SKM-1 (cell line): ENCODE data around the gene TP53.
A peak's percentile ranks its signal among the peaks of the same experiment; 100 is the strongest.

Experiments used
- DNase-seq: peaks from one replicate; lab custom pipeline; 2025; ENCODE audit not compliant: unreplicated experiment; lab: John Stamatoyannopoulos, UW

Gene TP53

DNA sequence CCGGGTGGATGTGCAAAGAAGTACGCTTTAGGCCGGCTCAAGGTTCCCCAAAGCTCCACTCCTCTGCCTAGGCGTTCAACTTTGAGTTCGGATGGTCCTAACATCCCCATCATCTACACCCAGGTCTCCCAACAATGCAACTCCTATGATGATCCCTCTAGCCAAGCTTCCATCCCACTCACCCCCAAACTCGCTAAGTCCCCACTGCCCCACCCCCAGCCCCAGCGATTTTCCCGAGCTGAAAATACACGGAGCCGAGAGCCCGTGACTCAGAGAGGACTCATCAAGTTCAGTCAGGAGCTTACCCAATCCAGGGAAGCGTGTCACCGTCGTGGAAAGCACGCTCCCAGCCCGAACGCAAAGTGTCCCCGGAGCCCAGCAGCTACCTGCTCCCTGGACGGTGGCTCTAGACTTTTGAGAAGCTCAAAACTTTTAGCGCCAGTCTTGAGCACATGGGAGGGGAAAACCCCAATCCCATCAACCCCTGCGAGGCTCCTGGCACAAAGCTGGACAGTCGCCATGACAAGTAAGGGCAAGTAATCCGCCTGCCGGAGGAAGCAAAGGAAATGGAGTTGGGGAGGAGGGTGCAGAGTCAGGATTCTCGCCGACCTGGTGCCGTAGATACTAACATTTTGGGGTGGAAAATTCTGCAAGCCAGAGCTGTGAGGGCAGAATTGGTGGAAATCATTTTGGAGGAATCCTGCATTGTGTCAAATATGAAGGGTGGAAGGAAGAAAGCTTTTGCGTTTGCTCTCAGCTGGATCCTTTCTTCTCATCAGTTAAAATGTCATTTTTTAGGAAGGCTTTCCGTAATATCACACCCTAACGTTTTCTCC, at the start of gene TP53:
Gene TP53 (minus strand): TSS at position 419 of the 836 bp plus-strand sequence. CDS start 10,896 bp downstream, outside the sequence.
- DNase-seq: peak; percentile 55

DNA sequence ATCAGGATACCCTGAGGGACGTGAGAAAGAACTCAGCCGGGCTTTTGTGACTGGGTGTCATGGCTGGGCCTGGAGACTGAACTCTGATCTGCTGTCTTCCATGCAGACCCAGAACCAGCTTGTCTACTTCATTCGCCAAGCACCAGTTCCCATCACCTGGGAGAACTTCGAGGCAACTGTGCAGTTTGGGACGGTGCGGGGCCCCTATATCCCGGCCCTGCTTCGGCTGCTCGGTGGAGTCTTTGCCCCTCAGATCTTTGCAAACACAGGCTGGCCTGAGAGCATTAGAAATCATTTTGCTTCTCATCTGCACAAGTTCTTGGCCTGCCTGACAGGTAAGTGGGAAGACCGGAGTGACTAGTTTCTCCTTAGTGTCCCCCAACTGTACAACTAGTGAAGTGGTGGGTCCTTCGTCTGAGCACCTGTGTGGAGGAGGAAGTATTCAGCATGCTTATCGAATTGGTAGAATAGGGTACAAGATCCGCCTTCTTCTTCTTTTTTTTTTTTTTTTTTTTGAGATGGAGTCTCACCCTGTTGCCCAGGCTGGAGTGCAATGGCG, 45.8 kb upstream of the TP53 start:
- DNase-seq: no peak

GRCh38 chr17:7729816-7730215, 42.5 kb upstream of the TP53 start:
- peak; percentile 9 for DNase-seq

DNA sequence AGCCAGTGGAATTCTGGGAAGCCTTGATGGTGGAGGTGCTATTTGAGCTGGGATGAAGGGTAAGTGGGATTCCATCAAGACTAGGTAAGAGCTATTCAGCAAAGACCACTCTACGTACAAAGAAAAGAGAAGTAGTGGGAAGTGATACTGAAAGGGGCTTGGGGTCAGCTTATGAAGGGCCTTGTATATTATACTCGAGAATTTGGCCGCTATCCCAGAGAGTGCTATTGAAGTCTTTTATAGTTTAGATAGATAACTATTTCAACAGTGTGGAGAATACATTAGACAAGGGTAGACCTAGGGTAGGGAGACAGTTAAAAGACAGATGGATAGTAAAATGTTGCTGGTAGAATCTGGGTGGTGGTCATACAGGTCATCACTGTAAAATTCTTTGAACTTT, 40.6 kb upstream of the TP53 start:
- DNase-seq: no peak

- DNase-seq: no peak
Measured at GRCh38 chr17:7721612-7722011, 34.3 kb upstream of the TP53 start.

DNA sequence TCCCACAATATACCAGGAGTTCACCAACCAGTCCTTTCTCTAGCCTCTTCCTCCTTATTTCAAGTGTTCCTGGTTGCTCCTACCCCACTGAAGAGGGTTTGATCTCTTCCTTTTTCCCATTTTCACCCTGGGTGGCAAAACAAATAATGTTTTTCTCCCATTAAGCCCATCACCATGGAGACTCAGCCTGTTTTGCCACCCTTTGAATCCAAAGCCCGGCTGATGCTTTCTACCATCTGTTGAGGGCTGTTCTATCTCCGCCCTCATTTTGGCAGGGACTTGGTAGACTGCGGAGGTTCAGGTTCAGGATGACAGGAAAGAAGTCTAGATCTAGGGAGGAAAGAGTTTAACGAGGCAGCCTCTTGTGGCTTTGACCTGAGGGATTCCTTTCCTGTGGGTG, 32.8 kb upstream of the TP53 start:
- no peak for DNase-seq

DNA sequence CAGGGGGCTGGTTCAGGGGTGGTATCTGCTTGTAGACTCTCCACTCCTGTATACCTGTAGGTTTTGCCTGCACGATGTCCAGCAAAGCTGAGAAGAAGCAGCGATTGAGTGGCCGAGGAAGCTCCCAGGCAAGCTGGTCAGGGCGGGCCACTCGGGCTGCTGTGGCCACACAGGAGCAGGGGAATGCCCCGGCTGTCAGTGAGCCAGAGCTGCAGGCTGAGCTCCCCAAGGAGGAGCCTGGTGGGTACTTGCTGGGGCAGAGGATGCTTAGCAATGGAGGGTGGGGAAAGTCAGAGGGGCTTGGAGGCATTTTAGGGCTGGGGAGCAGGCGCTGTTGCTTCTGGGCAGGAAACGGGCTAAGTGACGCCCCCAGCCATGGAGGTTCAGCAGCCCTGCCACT, 32.4 kb upstream of the TP53 start:
- no peak for DNase-seq

DNA sequence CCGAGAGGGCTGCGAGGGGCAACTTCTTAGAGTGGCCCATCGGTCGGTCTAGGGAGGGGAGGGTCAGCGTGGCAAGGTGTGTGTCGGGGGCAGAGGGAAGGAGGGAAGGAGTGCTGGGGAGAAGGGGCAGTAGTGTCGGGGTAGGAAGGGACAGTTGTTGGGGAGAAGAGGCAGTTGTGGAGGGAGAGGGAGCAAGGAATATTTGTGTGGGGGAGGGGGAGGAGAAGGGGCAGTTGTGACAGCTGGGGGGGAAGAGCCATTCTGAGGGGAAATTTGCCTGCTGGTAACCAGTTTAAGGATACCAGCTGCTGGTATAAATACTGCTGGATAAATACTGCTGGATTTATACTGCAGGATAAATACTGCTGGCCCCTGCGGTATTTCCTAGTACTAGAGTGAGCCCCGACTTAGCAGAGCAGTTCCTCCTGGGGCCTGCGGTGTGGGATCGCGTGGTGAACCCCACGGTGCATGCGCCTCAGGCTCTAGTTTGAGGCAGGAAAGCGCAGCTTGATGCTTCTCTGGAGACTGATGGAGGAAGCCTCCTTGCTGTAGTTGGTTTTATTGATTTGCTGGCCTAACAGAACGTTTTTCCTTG, 30.6 kb upstream of the TP53 start:
- DNase-seq: no peak

GRCh38 chr17:7716901-7717755, 29.8 kb upstream of the TP53 start, which contains the start of gene DNAH2:
DNAH2 (plus strand) TSS chr17:7717744; CDS start chr17:7719735, 1,991 bp downstream.
- DNase-seq: no peak

GRCh38 chr17:7715936-7716886, 28.9 kb upstream of the TP53 start:
- DNase-seq: no peak

- no peak for DNase-seq
Measured at GRCh38 chr17:7714721-7715594, 27.7 kb upstream of the TP53 start.

GRCh38 chr17:7713782-7714181, 26.5 kb upstream of the TP53 start:
- no peak for DNase-seq

- DNase-seq: no peak
Measured at GRCh38 chr17:7712111-7712771, 25.0 kb upstream of the TP53 start.

- DNase-seq: no peak
Measured at GRCh38 chr17:7711051-7711755, 23.9 kb upstream of the TP53 start.

DNA sequence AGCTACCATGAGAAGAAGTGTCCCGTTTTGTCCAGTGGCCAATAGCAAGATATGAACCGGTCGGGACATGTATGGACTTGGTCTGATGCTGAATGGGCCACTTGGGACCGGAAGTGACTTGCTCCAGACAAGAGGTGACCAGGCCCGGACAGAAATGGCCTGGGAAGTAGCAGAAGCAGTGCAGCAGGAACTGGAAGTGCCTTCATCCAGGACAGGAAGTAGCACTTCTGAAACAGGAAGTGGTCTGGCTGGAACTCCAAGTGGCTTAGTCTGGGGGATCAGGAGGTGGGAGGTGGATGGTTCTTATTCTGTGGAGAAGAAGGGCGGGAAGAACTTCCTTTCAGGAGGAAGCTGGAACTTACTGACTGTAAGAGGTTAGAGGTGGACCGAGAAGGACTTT, 23.0 kb upstream of the TP53 start:
- DNase-seq: no peak

GRCh38 chr17:7709031-7709430, 21.7 kb upstream of the TP53 start:
- no peak for DNase-seq

GRCh38 chr17:7707858-7708750, 20.8 kb upstream of the TP53 start:
- no peak for DNase-seq
